Type B pancreatic cell (in vitro differentiated cells): ENCODE data around the gene FADS1. TPM values are rescaled to one million over a fixed set of nuclear protein-coding genes. Genes with fewer than 3 reads are reported as not detected.

Experiments used
- DNase-seq: peaks from one replicate; pipeline ENCODE4 v3.0.0; 2021; ENCODE audit warnings: mixed read lengths; ENCODE audit not compliant: unreplicated experiment; ENCODE audit errors: extremely low spot score
- H3K27ac Mint-ChIP-seq: 2 replicates; pipeline ENCODE4 v1.8.0; 2021; ENCODE audit warnings: mild to moderate bottlenecking, mixed read lengths
- H3K27me3 Mint-ChIP-seq: 2 replicates; pipeline ENCODE4 v1.8.0; 2021; ENCODE audit warnings: mixed read lengths
- H3K36me3 Mint-ChIP-seq: 2 replicates; pipeline ENCODE4 v1.8.0; 2021; ENCODE audit warnings: mixed read lengths
- H3K4me1 Mint-ChIP-seq: one replicate; pipeline ENCODE4 v1.8.0; 2021; ENCODE audit warnings: mixed read lengths; ENCODE audit not compliant: unreplicated experiment
- H3K4me3 Mint-ChIP-seq: 2 replicates; pipeline ENCODE4 v1.8.0; 2021; ENCODE audit warnings: mild to moderate bottlenecking, mixed read lengths
- H3K9me3 Mint-ChIP-seq: 2 replicates; pipeline ENCODE4 v1.8.0; 2021; ENCODE audit warnings: mixed read lengths
- total RNA-seq: library from RNA; stranded (reverse); gene quantifications from 2 replicates; pipeline ENCODE4 v1.2.1, GENCODE V29; 2021; ENCODE audit warnings: low replicate concordance
- TF ChIP-seq, protein P1 (sequence below): fragments of 200-600 bp; sonication (generic); conservative IDR thresholded peaks from 2 replicates; pipeline ENCODE4 v1.5.0; 2021; ENCODE audit warnings: antibody characterized with exemption, mild to moderate bottlenecking

FADS1 gene
- total RNA-seq, 1 donor from 2014 or later, result 90.0 TPM

DNA sequence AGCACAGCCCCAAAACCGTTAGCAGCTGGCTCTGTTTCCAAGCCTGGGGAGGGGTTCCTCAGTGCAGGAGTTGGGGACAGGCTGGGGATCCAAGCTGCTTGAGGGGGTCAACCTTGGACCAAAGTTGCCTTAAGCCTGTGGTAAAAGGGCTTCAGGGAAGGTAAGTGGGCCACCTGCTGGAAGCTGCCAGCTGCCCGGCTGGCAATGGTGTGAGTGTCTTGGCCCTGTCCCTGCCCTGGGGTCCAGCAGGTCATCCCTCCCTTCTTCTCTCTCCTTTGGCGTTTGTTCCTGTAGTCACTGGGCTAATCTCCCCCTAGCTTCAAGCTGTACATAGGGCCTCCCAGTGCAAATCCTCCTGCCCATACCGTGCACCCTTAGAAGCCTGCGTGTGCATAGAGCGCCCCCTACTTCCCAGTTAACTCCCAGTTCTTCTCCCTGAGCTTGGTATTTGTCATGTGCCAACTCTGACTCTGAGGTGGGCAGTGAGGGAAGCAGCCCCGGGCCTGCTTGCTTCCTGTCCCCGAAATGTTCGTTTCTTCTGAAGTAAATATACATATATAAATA, 28.8 kb downstream of the FADS1 start:
- peaks cover 6% of the 10 kb centered on the region for H3K36me3 Mint-ChIP-seq
- TF ChIP-seq, protein P1, sequence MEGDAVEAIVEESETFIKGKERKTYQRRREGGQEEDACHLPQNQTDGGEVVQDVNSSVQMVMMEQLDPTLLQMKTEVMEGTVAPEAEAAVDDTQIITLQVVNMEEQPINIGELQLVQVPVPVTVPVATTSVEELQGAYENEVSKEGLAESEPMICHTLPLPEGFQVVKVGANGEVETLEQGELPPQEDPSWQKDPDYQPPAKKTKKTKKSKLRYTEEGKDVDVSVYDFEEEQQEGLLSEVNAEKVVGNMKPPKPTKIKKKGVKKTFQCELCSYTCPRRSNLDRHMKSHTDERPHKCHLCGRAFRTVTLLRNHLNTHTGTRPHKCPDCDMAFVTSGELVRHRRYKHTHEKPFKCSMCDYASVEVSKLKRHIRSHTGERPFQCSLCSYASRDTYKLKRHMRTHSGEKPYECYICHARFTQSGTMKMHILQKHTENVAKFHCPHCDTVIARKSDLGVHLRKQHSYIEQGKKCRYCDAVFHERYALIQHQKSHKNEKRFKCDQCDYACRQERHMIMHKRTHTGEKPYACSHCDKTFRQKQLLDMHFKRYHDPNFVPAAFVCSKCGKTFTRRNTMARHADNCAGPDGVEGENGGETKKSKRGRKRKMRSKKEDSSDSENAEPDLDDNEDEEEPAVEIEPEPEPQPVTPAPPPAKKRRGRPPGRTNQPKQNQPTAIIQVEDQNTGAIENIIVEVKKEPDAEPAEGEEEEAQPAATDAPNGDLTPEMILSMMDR, result peak; percentile 66
- no peaks in the 10 kb centered on the region for H3K27me3 Mint-ChIP-seq
- DNase-seq, result no peak
- H3K4me1 Mint-ChIP-seq, result peaks cover 15% of the 10 kb centered on the region
- H3K9me3 Mint-ChIP-seq, result no peaks in the 10 kb centered on the region
- no peak overlapping the region for H3K27ac Mint-ChIP-seq
- H3K4me3 Mint-ChIP-seq, result no peak overlapping the region

DNA sequence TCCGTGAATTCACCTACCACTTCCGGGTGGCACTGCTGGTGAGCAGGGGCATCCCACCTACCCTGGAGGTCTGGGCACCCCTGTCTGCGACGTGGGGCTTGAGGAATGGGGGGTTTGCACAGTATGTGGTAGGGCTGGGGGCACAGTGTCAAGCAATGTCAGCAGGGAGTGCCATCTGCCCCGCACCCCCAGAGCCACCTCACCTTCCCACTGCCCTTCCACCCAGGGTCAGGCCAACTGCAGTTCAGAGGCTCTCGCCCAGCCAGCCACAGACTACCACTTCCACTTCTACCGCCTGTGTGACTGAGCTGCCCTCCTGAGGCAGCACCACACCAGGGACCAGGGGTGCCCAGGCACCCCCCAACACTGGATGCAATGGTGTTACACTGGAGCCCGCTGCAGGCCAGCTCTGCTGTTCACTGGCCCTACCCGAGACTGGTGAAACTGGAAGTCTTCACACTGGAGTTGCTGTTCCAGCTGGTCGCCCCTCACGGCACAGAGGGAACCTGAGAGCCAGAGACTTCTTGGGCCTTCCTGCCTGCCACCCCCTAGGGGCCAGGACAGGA, 30.9 kb downstream of the FADS1 start:
- DNase-seq, result no peak
- Mint-ChIP-seq H3K36me3 (peaks cover 6% of the 10 kb centered on the region), H3K9me3 (no peaks in the 10 kb centered on the region), H3K27me3 (no peaks in the 10 kb centered on the region), H3K27ac (no peak overlapping the region), H3K4me3 (no peak overlapping the region), H3K4me1 (peaks cover 10% of the 10 kb centered on the region)
- TF ChIP-seq, protein P1, result no peak

DNA sequence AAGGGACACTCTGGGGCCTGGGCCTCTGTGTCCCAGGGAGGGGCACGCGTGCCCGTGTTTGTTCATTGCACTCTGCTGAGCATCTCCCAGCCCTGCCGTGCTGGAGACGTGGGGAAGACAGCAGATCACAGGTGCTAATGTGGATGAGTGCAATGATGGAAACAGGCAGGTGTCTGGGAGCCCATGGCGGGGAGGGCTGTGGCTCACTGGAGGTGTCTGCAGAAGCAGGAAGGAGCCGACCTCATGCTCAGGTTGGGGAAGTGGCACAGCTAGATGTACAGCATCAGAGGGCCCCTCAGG, 32.3 kb downstream of the FADS1 start:
- TF ChIP-seq, protein P1, result no peak
- Mint-ChIP-seq H3K27ac (no peak overlapping the region), H3K4me1 (peaks cover 10% of the 10 kb centered on the region), H3K27me3 (no peaks in the 10 kb centered on the region), H3K36me3 (peaks cover 3% of the 10 kb centered on the region), H3K4me3 (no peak overlapping the region), H3K9me3 (no peaks in the 10 kb centered on the region)
- DNase-seq, result no peak

DNA sequence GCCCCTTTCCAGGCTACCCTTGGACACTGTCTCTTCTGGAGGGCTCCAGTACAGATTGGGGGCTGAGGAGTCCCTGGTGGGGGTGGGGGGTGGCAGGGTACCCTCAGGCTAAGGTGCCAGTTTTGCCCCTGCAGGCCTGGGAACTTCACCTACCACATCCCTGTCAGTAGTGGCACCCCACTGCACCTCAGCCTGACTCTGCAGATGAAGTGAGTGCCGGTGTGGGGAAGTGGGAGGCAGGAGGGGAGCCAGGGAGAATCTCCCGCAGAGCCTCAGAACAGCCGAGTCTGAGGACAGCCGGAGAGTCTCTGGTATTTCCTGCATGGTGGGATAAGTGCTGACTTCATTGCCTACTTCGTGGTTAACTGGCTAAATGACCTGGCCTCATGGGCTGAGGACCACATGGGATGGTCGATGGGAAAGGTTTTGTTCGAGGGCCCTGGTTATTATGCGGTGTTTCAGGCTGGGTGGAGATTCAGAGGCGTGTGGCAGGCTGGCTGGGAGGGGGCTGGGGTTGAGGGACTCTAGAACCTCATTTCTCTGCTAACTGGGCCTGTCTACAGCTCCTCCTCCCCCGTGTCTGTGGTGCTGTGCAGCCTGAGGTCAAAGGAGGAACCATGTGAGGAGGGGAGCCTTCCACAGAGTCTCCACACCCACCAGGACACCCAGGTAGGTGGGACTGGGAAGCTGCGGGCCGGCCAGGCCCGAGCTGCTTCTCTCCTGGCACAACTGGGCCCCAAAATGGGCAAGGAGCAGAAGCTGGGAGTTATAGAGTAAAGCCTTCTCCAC, 32.9 kb downstream of the FADS1 start:
- Mint-ChIP-seq H3K4me1 (peaks cover 10% of the 10 kb centered on the region), H3K4me3 (no peak overlapping the region), H3K27ac (no peak overlapping the region), H3K9me3 (no peaks in the 10 kb centered on the region), H3K36me3 (peaks cover 3% of the 10 kb centered on the region), H3K27me3 (no peaks in the 10 kb centered on the region)
- DNase-seq, result no peak
- TF ChIP-seq, protein P1, result no peak

DNA sequence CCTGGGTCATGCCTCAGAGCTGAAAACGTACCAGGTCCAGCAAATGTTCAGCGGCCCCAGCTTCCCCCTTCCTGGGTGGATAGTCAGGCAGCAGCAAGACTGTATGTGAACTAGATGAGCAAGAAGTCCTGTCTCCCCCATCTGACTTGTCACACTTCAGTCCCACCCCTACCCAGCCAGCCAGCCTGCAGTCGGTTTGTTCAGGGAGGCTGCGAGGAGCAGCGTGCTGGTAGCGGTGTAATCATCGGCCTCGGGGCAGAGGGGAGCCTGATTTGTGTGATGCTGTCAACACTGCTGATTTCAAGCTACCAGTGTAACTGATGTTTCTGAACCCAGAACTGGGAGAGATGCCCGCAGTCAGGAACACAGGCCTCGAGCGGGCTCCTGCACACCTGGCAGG, 34.0 kb downstream of the FADS1 start:
- peaks cover 8% of the 10 kb centered on the region for H3K36me3 Mint-ChIP-seq
- DNase-seq, result no peak

More for the DNA sequence above, 34.0 kb downstream of the FADS1 start:
- H3K27ac Mint-ChIP-seq, result peak overlapping the region; percentile 50
- TF ChIP-seq, protein P1, result no peak
- H3K4me3 Mint-ChIP-seq, result no peak overlapping the region
- H3K27me3 Mint-ChIP-seq, result no peaks in the 10 kb centered on the region
- peaks cover 10% of the 10 kb centered on the region for H3K4me1 Mint-ChIP-seq
- H3K9me3 Mint-ChIP-seq, result no peaks in the 10 kb centered on the region
